HG02885 (cell line): ENCODE results near the gene CNOT6L.

Source experiments
- ATAC-seq: cut with Tn5 transposase; IDR thresholded peaks from one replicate; pipeline ENCODE4 v1.9.1; 2021; ENCODE audit warnings: mild to moderate bottlenecking; ENCODE audit not compliant: unreplicated experiment, poor library complexity

The CNOT6L gene

DNA sequence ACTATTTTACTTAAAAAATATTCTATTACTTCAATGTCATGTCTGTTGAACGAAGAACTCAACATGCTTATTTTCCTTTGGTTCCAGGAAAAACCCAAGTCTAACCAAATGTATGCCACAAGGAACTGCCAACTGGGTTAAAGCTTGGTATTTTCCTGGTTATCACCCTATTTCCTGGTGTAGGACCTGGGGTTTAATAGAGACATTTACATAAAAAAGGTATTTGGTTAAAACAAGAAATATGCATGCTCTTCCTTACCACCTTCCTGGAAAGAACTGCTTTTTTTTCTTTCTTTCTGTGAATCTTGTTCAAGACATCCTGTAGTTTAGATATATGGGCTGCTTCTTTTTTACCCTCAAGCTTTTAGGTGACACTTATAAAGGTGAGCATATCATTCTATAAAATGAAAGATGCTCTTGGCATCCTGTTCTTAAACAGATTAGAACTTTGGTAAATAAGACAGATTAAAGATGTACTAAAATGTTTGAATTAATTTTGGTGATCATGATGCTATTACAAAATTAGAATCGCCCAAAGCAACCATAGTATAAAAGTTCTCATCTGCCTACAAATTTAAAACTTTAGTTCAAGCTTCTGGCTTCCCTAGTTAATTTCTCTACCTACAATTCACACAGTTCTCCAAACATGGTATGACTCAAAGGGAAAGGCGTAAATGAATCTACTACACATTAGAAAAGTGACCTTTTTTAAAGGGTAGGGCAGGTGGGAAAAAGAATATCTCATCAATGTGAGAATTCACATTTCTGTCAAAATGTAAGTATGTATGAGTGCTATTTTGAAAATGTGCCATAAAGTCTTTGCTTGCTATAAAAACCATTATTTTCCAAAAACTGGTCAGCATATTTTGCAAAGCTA, 103.5 kb downstream of the CNOT6L start:
- no peak for ATAC-seq

- ATAC-seq: no peak
These were observed 104.7 kb downstream of the CNOT6L start for GRCh38 chr4:77714514-77714913.

DNA sequence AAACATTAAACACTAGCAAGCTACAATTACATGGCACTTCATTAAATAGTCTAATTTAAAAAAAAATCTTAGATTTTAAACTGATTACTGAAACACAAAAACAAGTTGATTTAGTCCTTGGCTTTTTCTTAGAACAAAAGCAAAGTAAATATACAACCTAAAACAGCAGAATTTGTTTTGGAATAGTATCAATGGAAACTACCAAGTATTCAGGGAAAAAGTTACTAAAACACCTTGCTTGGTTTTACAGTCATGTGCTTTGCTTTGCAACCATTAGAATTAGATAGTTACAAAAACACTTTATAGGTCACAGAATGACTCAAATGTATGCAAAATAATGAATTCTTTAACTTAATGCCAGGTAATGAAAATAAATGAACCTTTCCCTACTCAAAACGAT, 105.3 kb downstream of the CNOT6L start:
- ATAC-seq: no peak

GRCh38 chr4:77712675-77713074, 106.5 kb downstream of the CNOT6L start:
- no peak for ATAC-seq

GRCh38 chr4:77711469-77711868, 107.7 kb downstream of the CNOT6L start:
- no peak for ATAC-seq

DNA sequence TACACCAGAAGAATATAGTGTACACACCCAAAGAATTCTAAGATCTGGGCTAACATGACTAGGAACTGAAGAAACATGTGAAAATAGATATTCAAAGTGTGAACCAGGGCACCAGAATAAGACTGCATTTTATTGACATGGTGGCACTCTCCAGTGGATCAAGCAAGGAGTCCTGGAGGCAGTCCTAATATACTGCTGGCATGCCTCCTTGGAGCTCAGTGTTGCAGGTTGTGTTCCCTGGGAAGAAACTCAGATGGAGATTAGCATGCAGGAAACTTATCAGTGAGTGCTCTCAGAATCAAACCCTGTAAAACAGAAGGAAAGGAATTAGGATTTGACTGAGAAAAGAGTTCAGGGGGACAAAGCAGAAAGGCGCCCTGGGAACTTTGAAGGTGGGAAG, 108.5 kb downstream of the CNOT6L start:
- no peak for ATAC-seq

GRCh38 chr4:77710059-77710458, 109.1 kb downstream of the CNOT6L start:
- ATAC-seq: no peak

DNA sequence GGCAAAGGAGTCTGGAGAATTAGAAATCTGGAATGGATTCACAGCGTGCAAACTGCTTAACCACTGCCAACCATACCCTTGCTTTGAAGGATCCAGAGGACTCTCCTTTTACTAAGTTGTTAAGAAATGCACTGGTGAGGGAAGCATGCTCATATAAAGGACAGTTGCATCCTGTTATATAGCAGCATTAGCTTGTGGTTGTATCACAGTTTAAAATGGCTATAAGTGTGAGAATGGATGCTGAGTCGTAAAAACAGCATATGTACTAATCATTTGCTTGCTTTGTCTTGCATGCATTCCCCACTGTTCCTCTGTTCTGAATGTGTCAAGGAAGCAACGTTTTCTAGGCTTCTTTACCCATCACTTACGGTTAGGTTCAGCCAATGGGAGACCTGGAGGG, 112.5 kb downstream of the CNOT6L start:
- ATAC-seq: no peak

DNA sequence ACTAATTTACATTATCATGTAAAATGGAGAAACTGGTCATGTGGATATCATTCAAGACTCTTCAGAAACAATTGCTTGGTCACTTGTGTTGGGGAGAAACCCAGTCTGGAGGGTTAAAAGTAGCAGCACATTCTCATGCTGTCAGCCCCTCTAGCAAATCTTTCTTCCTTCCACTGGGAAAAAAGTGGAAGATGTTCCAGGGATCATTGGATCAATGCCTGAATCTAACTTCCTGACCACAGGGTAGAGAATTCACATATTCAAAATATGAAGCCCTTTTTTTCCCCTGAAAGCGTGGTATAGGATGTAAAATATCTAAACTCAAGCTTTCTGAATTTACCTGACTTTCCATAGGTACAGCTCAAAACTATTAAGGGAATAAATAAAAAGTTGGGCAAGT, 115.5 kb downstream of the CNOT6L start:
- ATAC-seq: no peak

- ATAC-seq: no peak
These were observed 118.0 kb downstream of the CNOT6L start for GRCh38 chr4:77701121-77701520.

GRCh38 chr4:77699731-77700210, 119.4 kb downstream of the CNOT6L start:
- ATAC-seq: no peak

- no peak for ATAC-seq
These were observed 121.1 kb downstream of the CNOT6L start for GRCh38 chr4:77697860-77698590.

- ATAC-seq: no peak
These were observed 123.4 kb downstream of the CNOT6L start for GRCh38 chr4:77695774-77696173.

- ATAC-seq: no peak
These were observed 126.2 kb downstream of the CNOT6L start for GRCh38 chr4:77692847-77693432.

GRCh38 chr4:77681792-77682191, 137.4 kb downstream of the CNOT6L start:
- ATAC-seq: no peak

- no peak for ATAC-seq
These were observed 142.3 kb downstream of the CNOT6L start for GRCh38 chr4:77676842-77677241.

DNA sequence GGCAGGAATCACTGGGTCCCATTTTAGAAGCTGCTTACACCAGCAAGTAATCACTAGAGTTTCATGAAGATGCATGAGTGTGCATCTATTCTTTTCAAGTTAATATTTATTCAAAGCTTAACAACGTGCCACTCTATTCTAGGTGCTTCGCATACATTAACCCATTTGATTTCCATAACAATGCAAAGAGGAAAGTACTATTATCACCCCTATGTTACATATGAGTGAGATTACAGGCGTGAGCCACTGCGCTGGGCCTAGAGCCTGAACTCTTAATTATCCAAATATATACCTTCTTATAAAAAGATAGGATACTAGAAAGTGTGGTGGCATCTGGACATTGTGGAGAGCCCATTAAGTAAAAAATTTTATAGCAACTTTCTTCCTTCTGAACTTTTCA, 148.1 kb downstream of the CNOT6L start:
- no peak for ATAC-seq

DNA sequence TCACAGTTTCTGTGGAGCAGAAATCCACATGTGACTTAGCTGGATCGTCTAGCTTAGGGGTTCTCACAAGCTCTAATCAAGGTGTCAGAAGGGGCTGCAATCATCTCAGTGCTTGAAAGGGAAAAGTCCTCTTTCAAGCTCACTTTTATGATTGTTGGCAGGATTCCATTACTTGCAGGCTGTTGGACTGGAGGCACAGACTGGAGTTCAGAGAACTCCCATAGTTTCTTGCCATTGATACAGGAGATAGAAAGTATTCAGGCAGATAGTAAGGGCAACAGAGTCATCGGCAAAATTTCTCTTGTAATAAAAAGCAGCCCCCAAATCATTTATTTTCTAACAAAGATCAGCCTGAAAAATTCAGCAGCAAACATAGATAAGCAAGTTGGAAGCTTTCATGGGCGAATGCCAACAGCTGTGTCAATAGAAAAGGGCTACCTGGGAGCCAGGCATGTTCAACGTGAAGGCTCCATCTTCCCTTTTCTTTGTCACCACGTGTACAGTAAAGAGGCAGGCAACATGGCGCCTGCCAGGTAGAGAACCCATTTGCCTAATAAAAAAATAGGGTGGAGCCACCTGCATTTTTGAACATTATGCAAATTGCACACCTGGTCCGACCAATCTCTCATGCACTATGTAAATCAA, 149.1 kb downstream of the CNOT6L start:
- ATAC-seq: no peak

DNA sequence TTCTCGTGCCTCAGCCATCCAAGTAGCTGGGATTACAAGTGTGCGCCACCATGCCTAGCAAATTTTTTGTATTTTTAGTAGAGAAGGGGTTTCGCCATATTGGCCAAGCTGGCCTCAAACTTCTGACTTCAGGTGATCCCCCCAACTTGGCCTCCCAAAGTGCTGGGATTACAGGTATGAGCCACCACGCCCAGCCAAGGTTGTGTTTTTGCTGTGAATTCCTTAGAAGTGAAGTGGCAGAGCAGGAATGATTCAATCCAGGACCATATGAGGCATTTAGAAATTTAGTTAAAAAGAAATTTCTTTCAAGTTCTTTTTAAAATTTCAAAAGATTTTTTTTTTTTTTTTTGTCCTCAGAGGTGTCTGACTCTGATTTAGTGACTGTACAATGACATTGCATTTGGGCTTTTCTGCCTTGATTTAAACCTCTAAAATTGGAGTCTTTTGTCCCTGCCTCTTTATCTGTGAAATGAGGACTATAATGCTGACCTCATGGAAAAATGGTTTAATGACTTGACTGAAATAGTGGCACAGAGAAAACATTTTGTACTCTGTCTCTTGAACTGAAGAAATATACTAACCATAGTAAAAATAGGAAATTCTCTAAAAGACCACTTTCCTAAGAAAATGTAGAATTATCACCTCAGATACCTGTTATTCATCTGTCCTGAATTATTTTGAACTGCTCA, 153.6 kb downstream of the CNOT6L start:
- no peak for ATAC-seq
